ENCODE measurements around the gene ADGRB3. TPM values are rescaled to one million over a fixed set of nuclear protein-coding genes. Genes with fewer than 3 reads are reported as not detected.

The ADGRB3 gene
- total and polyA plus RNA-seq, 4 donors = 0.21 to 2.3 (median 0.48) TPM

DNA sequence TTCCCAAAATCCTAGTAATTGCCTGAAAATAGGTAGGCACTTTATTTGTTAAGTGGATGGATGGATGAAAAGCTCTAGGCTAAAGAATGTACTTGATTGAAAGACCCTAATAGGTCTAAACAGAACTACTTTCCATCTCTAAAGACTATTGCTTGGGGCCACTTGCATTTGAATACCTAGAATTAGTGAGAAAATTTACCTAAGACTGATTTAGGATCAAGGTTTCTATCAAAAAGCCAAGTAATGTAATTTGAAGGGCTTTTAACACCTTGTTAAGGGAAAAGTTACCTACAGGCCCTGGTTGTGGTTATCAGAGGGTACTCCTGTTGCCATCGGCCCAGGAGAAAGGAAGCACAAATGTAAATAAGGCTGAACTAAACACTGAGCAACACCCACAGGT, 581.0 kb downstream of the ADGRB3 start:
- no peaks in the 10 kb centered on the region for H3K9me3 ChIP-seq (ENCODE audit: control insufficient read depth in 4 of 4, low read length in 3 of 4)
- DNase-seq (ENCODE audit: low spot score) = no peak
- no peaks in the 10 kb centered on the region for H3K4me1 ChIP-seq (ENCODE audit: control insufficient read depth in 4 of 4, insufficient read depth in 4 of 4, low read length in 3 of 4)
- WGBS = 32% methylated on average over 1 of the region's 1 CpG
- H3K4me3 ChIP-seq (ENCODE audit: low read depth in 1 of 3, low read length in 3 of 3) = no peak overlapping the region
- TF ChIP-seq RAD21 (IDR thresholded peaks at IDR 0.05) (no peak), FOXA2 (IDR thresholded peaks at IDR 0.05) (no peak), JUND (IDR thresholded peaks at IDR 0.05) (no peak), TAF1 (conservative IDR thresholded peaks at IDR 0.05) (no peak), EGR1 (IDR thresholded peaks at IDR 0.05; ENCODE audit: low read depth in 2 of 2) (no peak), NR2F2 (IDR thresholded peaks at IDR 0.05) (no peak), RXRA (IDR thresholded peaks at IDR 0.05) (no peak)
- TF ChIP-seq, protein P1, sequence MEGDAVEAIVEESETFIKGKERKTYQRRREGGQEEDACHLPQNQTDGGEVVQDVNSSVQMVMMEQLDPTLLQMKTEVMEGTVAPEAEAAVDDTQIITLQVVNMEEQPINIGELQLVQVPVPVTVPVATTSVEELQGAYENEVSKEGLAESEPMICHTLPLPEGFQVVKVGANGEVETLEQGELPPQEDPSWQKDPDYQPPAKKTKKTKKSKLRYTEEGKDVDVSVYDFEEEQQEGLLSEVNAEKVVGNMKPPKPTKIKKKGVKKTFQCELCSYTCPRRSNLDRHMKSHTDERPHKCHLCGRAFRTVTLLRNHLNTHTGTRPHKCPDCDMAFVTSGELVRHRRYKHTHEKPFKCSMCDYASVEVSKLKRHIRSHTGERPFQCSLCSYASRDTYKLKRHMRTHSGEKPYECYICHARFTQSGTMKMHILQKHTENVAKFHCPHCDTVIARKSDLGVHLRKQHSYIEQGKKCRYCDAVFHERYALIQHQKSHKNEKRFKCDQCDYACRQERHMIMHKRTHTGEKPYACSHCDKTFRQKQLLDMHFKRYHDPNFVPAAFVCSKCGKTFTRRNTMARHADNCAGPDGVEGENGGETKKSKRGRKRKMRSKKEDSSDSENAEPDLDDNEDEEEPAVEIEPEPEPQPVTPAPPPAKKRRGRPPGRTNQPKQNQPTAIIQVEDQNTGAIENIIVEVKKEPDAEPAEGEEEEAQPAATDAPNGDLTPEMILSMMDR (IDR thresholded peaks at IDR 0.05; ENCODE audit: low read depth, low read length, missing input control) = no peak
- no peaks in the 10 kb centered on the region for H3K36me3 ChIP-seq (ENCODE audit: control insufficient read depth in 4 of 4, insufficient read depth in 3 of 4, low read depth in 1 of 4, low read length in 3 of 4)
- H3K27me3 ChIP-seq (ENCODE audit: control insufficient read depth in 4 of 4, insufficient read depth in 4 of 4, low read length in 3 of 4) = no peaks in the 10 kb centered on the region
- H3K9ac ChIP-seq (ENCODE audit: low read depth in 1 of 2, low read length in 2 of 2) = no peak overlapping the region
- H3K27ac ChIP-seq (ENCODE audit: low read depth in 1 of 2, low read length in 2 of 2) = no peak overlapping the region

GRCh38 chr6:69217343-69217742, 582.3 kb downstream of the ADGRB3 start:
- Histone ChIP-seq H3K9me3 (ENCODE audit: control insufficient read depth in 4 of 4, low read length in 3 of 4) (no peaks in the 10 kb centered on the region), H3K9ac (ENCODE audit: low read depth in 1 of 2, low read length in 2 of 2) (no peak overlapping the region), H3K36me3 (ENCODE audit: control insufficient read depth in 4 of 4, insufficient read depth in 3 of 4, low read depth in 1 of 4, low read length in 3 of 4) (no peaks in the 10 kb centered on the region), H3K27ac (ENCODE audit: low read depth in 1 of 2, low read length in 2 of 2) (no peak overlapping the region), H3K4me3 (ENCODE audit: low read depth in 1 of 3, low read length in 3 of 3) (no peak overlapping the region), H3K4me1 (ENCODE audit: control insufficient read depth in 4 of 4, insufficient read depth in 4 of 4, low read length in 3 of 4) (no peaks in the 10 kb centered on the region), H3K27me3 (ENCODE audit: control insufficient read depth in 4 of 4, insufficient read depth in 4 of 4, low read length in 3 of 4) (no peaks in the 10 kb centered on the region)
- no peak for DNase-seq (ENCODE audit: low spot score)
- 74% methylated on average over 2 of the region's 2 CpGs for WGBS
- no peak for TF ChIP-seq ATF3 (IDR thresholded peaks at IDR 0.05)
- no peak for TF ChIP-seq JUND (IDR thresholded peaks at IDR 0.05)
- no peak for TF ChIP-seq YY1 (IDR thresholded peaks at IDR 0.05)
- TF ChIP-seq, protein P2, sequence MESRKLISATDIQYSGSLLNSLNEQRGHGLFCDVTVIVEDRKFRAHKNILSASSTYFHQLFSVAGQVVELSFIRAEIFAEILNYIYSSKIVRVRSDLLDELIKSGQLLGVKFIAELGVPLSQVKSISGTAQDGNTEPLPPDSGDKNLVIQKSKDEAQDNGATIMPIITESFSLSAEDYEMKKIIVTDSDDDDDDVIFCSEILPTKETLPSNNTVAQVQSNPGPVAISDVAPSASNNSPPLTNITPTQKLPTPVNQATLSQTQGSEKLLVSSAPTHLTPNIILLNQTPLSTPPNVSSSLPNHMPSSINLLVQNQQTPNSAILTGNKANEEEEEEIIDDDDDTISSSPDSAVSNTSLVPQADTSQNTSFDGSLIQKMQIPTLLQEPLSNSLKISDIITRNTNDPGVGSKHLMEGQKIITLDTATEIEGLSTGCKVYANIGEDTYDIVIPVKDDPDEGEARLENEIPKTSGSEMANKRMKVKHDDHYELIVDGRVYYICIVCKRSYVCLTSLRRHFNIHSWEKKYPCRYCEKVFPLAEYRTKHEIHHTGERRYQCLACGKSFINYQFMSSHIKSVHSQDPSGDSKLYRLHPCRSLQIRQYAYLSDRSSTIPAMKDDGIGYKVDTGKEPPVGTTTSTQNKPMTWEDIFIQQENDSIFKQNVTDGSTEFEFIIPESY (IDR thresholded peaks at IDR 0.05) = no peak
- no peak for TF ChIP-seq EGR1 (IDR thresholded peaks at IDR 0.05; ENCODE audit: low read depth in 2 of 2)
- no peak for TF ChIP-seq HNF4A (conservative IDR thresholded peaks at IDR 0.05)
- TF ChIP-seq NR2F2 (IDR thresholded peaks at IDR 0.05) = no peak
- no peak for TF ChIP-seq HNF4G (IDR thresholded peaks at IDR 0.05)
- TF ChIP-seq REST (IDR thresholded peaks at IDR 0.05) = no peak
- TF ChIP-seq SP1 (IDR thresholded peaks at IDR 0.05) = no peak
